HCT116 (cell line): ENCODE data around the gene RELB. TPM values are rescaled to one million over a fixed set of nuclear protein-coding genes. Genes with fewer than 3 reads are reported as not detected.
A peak's percentile ranks its signal among the peaks of the same experiment; 100 is the strongest.

Experiments used
- ATAC-seq: fragments of 200-7000 bp; cut with Tn5 transposase; 2 replicates; pipeline ENCODE4 v1.9.1; 2020; ENCODE audit warnings: mild to moderate bottlenecking, moderate library complexity
- BruUV-seq: library from RNA; stranded (reverse); fragments of 400-500 nt; replicated peaks from 2 replicates; lab custom pipeline; 2021; lab: Mats Ljungman, UMichigan
- CTCF ChIA-PET: fragments of 300-600 bp; sonication (Branson Sonifier 250); formaldehyde crosslinking; loops from one replicate; lab custom pipeline; 2021; ENCODE audit warnings: antibody characterized with exemption; lab: Charles Lee
- POLR2A ChIA-PET: fragments of 300-600, 350-600 bp; sonication (Branson Sonifier 250); formaldehyde crosslinking; loops from one replicate; lab custom pipeline; 2021; ENCODE audit warnings: antibody characterized with exemption; lab: Charles Lee
- RAD21 ChIA-PET, 2 experiments: fragments of 300-600 bp; sonication (Branson Sonifier 250); formaldehyde crosslinking; loops; one replicate each; lab custom pipeline; 2023; ENCODE audit warnings: low total read pairs in 2 of 2; ENCODE audit not compliant: uncharacterized antibody in 2 of 2, unreplicated experiment in 2 of 2, low non-redundant PET in 1 of 2; lab: Charles Lee
- DNase-seq: peaks from one replicate; pipeline ENCODE4 v3.0.0-alpha.2; 2010; ENCODE audit warnings: low read depth, low spot score
- H2AFZ ChIP-seq: fragments of 200-600 bp; shearing (Covaris generic), sonication (generic); 2 replicates; pipeline ENCODE4 v1.6.1; 2017; ENCODE audit warnings: low read depth, mixed run types, mixed read lengths, antibody characterized with exemption, low read length; ENCODE audit not compliant: poor library complexity, severe bottlenecking
- H3K27ac ChIP-seq: 2 replicates; pipeline ENCODE4 v1.5.1; 2012; ENCODE audit warnings: low read depth, low read length
- H3K27me3 ChIP-seq: fragments of 200-600 bp; sonication (generic); 2 replicates; pipeline ENCODE4 v1.6.1; 2016; ENCODE audit warnings: mixed run types, low read length, mixed read lengths; ENCODE audit not compliant: insufficient read depth
- H3K36me3 ChIP-seq, 2 experiments: fragments of 200-500 bp in 1 of 2; fragments of 200-600 bp in 1 of 2; sonication (Bioruptor generic) in 1 of 2; sonication (generic) in 1 of 2; 2 replicates each; pipeline versions ENCODE4 v1.5.1 to v1.6.1; 2014 to 2016; ENCODE audit warnings: low read length in 2 of 2, inconsistent platforms in 1 of 2, mixed read lengths in 1 of 2, mixed run types in 1 of 2; ENCODE audit not compliant: insufficient read depth in 2 of 2, control insufficient read depth in 1 of 2
- H3K4me1 ChIP-seq, 2 experiments: fragments of 200-600 bp in 1 of 2; sonication (generic) in 1 of 2; 2 replicates each; pipeline versions ENCODE4 v1.5.1 to v1.6.1; 2012 to 2017; ENCODE audit warnings: low read length in 2 of 2, inconsistent platforms in 1 of 2, mild to moderate bottlenecking in 1 of 2, mixed read lengths in 1 of 2, mixed run types in 1 of 2, moderate library complexity in 1 of 2; ENCODE audit not compliant: insufficient read depth in 2 of 2, control insufficient read depth in 1 of 2
- H3K4me2 ChIP-seq: fragments of 200-600 bp; sonication (generic); 2 replicates; pipeline ENCODE4 v1.6.1; 2017; ENCODE audit warnings: mixed run types, low read length, mixed read lengths
- H3K4me3 ChIP-seq, 2 experiments: fragments of 200-600 bp in 1 of 2; sonication (generic) in 1 of 2; replicated peaks in 1 of 2; 2 replicates each; pipeline ENCODE4 v1.5.1; 2011 to 2016; ENCODE audit warnings: low read length in 2 of 2, control low read depth in 1 of 2, low read depth in 1 of 2, mild to moderate bottlenecking in 1 of 2, mixed read lengths in 1 of 2, mixed run types in 1 of 2
- H3K79me2 ChIP-seq: fragments of 200-600 bp; sonication (generic); 2 replicates; pipeline ENCODE4 v1.6.1; 2017; ENCODE audit warnings: mild to moderate bottlenecking, mixed run types, low read length, moderate library complexity, mixed read lengths; ENCODE audit not compliant: insufficient read depth
- H3K9ac ChIP-seq: fragments of 200-600 bp; sonication (generic); 2 replicates; pipeline ENCODE4 v1.6.1; 2016; ENCODE audit warnings: low read length, mixed read lengths
- H3K9me2 ChIP-seq: fragments of 200-600 bp; sonication (generic), shearing (Covaris generic); 2 replicates; pipeline ENCODE4 v1.6.1; 2017; ENCODE audit warnings: mixed run types, mild to moderate bottlenecking, moderate library complexity; ENCODE audit not compliant: insufficient read depth
- H3K9me3 ChIP-seq, 2 experiments: fragments of 200-500 bp in 1 of 2; fragments of 200-600 bp in 1 of 2; sonication (Bioruptor generic) in 1 of 2; sonication (generic) in 1 of 2; 2 replicates each; pipeline ENCODE4 v1.6.1; 2014 to 2017; ENCODE audit warnings: low read length in 2 of 2, mixed read lengths in 2 of 2, inconsistent platforms in 1 of 2, low read depth in 1 of 2, mild to moderate bottlenecking in 1 of 2, mixed run types in 1 of 2, moderate library complexity in 1 of 2; ENCODE audit not compliant: control insufficient read depth in 1 of 2, insufficient read depth in 1 of 2
- H4K20me1 ChIP-seq: fragments of 200-600 bp; sonication (generic), shearing (Covaris generic); 2 replicates; pipeline ENCODE4 v1.6.1; 2017; ENCODE audit warnings: mixed run types, mild to moderate bottlenecking, moderate library complexity; ENCODE audit not compliant: insufficient read depth
- CBX3 ChIP-seq: IDR thresholded peaks from 2 replicates; pipeline ENCODE4 v1.6.1; 2012; ENCODE audit warnings: low read depth
- EZH2 ChIP-seq: fragments of 200-600 bp; sonication (generic); IDR thresholded peaks from 2 replicates; pipeline ENCODE4 v1.6.1; 2017; ENCODE audit warnings: antibody characterized with exemption, mixed run types
- EZH2phosphoT487 ChIP-seq: fragments of 200-600 bp; IDR thresholded peaks from 2 replicates; pipeline ENCODE4 v1.6.1; 2018; ENCODE audit warnings: antibody characterized with exemption, borderline replicate concordance
- FOSL1 ChIP-seq: IDR thresholded peaks from 2 replicates; pipeline ENCODE4 v1.6.1; 2012; ENCODE audit warnings: low read depth
- POLR2A ChIP-seq: IDR thresholded peaks from 2 replicates; pipeline ENCODE4 v1.7.0; 2011; ENCODE audit warnings: borderline replicate concordance; ENCODE audit not compliant: insufficient read depth, insufficient read length; ENCODE audit errors: extremely low read depth
- RAD21 ChIP-seq: IDR thresholded peaks from 2 replicates; pipeline ENCODE4 v1.6.1; 2012; ENCODE audit warnings: low read depth, mild to moderate bottlenecking
- SP1 ChIP-seq: IDR thresholded peaks from 2 replicates; pipeline ENCODE4 v1.6.1; 2012; ENCODE audit warnings: low read depth
- ZNF274 ChIP-seq: fragments of 200-500 bp; sonication (Bioruptor generic); IDR thresholded peaks from 2 replicates; pipeline ENCODE4 v1.6.1; 2014; ENCODE audit warnings: mild to moderate bottlenecking, low read depth, low read length, inconsistent platforms
- intact Hi-C: fragments of 100-400 bp; cut with micrococcal nuclease; formaldehyde crosslinking; loops from 2 replicates; pipeline ENCODE4 v1.10.0; 2022
- total RNA-seq: library from RNA; stranded (reverse); gene quantifications from one replicate; pipeline ENCODE4 v1.2.1, GENCODE V29; 2021; ENCODE audit not compliant: unreplicated experiment
- TF ChIP-seq, protein P1 (sequence below): IDR thresholded peaks from 2 replicates; pipeline ENCODE4 v1.6.1; 2012
- TF ChIP-seq, protein P2 (sequence below): IDR thresholded peaks from 2 replicates; pipeline ENCODE4 v1.6.1; 2011; ENCODE audit warnings: mild to moderate bottlenecking, low read length, moderate library complexity; ENCODE audit not compliant: insufficient replicate concordance; ENCODE audit errors: extremely low read depth

The RELB gene
- total RNA-seq, 1 experiment from 2014 or later = 12.9 TPM

- Histone ChIP-seq H4K20me1 (peaks cover 13% of the 10 kb centered on the region; the same call in 1 of the 2 replicates), H3K9me2 (no peaks in the 10 kb centered on the region), H3K79me2 (peaks cover 36% of the 10 kb centered on the region), H3K36me3 (peaks cover 13 to 20% of the 10 kb centered on the region in 2 experiments), H3K4me1 (peaks cover 7 to 9% of the 10 kb centered on the region in 2 experiments), H3K4me2 (peak overlapping the region; percentile 94; the same call in 1 of the 2 replicates), H3K27ac (no peak overlapping the region), H2AFZ (no peak overlapping the region), H3K9ac (no peak overlapping the region), H3K27me3 (no peaks in the 10 kb centered on the region), H3K4me3 (no peak overlapping the region), H3K9me3 (no peaks in the 10 kb centered on the region)
- ChIA-PET CTCF (no interaction called here), POLR2A (no interaction called here), RAD21 (no interaction called here)
- DNase-seq (no peak), ATAC-seq (no peak)
- intact Hi-C loops = no loop called here
- TF ChIP-seq EZH2phosphoT487 = no peak
- TF ChIP-seq ZNF274 = no peak
- TF ChIP-seq SP1 = no peak
- TF ChIP-seq, protein P1, sequence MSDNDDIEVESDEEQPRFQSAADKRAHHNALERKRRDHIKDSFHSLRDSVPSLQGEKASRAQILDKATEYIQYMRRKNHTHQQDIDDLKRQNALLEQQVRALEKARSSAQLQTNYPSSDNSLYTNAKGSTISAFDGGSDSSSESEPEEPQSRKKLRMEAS = no peak
- BruUV-seq = no TSS peak
Observed at GRCh38 chr19:45037393-45038169, 36.3 kb downstream of the RELB start.

- H3K27ac ChIP-seq = peak within 1 kb of the TSS; percentile 89
- H3K27me3 ChIP-seq = no peaks in the 10 kb centered on the region
- no peak within 1 kb of the TSS for H2AFZ ChIP-seq
- POLR2A ChIA-PET = interaction anchor here (0.8 to 1.6 kb wide), 7 partner anchors 10 to 149 kb away, joined by 3 to 6 read pairs (median 3); no protein-coding TSS in a partner anchor
- BruUV-seq = no TSS peak
- RAD21 ChIA-PET = interaction anchor here (0.6 to 0.7 kb wide), 3 partner anchors 10 to 53 kb away, joined by 3 read pairs; no protein-coding TSS in a partner anchor
- H3K79me2 ChIP-seq = peaks cover 51% of the 10 kb centered on the region
- H3K4me1 ChIP-seq = peaks cover 7 to 9% of the 10 kb centered on the region in 2 experiments
- H3K9ac ChIP-seq = peak within 1 kb of the TSS; percentile 90
- ATAC-seq (peak; percentile 96), DNase-seq (peak; percentile 71)
- CTCF ChIA-PET = interaction anchor here (1.9 kb wide), 1 partner anchor 20 kb away, joined by 18 read pairs; no protein-coding TSS in a partner anchor
- H4K20me1 ChIP-seq = peaks cover 15% of the 10 kb centered on the region; the same call in 1 of the 2 replicates
- H3K9me2 ChIP-seq = no peaks in the 10 kb centered on the region
- intact Hi-C loops = no loop called here
- peak within 1 kb of the TSS; percentile 94 to 95 for H3K4me3 ChIP-seq
- H3K36me3 ChIP-seq = peaks cover 21 to 23% of the 10 kb centered on the region in 2 experiments
- peak within 1 kb of the TSS; percentile 94 for H3K4me2 ChIP-seq
- no peaks in the 10 kb centered on the region for H3K9me3 ChIP-seq
- TF ChIP-seq, protein P2, sequence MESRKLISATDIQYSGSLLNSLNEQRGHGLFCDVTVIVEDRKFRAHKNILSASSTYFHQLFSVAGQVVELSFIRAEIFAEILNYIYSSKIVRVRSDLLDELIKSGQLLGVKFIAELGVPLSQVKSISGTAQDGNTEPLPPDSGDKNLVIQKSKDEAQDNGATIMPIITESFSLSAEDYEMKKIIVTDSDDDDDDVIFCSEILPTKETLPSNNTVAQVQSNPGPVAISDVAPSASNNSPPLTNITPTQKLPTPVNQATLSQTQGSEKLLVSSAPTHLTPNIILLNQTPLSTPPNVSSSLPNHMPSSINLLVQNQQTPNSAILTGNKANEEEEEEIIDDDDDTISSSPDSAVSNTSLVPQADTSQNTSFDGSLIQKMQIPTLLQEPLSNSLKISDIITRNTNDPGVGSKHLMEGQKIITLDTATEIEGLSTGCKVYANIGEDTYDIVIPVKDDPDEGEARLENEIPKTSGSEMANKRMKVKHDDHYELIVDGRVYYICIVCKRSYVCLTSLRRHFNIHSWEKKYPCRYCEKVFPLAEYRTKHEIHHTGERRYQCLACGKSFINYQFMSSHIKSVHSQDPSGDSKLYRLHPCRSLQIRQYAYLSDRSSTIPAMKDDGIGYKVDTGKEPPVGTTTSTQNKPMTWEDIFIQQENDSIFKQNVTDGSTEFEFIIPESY = no peak
- TF ChIP-seq EZH2 (no peak), SP1 (peak; percentile 53), CBX3 (no peak), RAD21 (no peak), POLR2A (peak; percentile 77), FOSL1 (no peak)
- TF ChIP-seq, protein P1 = peak; percentile 68
Observed at GRCh38 chr19:45038931-45039893, 37.9 kb downstream of the RELB start, which contains the start of gene CLASRP. Gene CLASRP (plus strand): TSS chr19:45039045. CDS start chr19:45040213, 1,168 bp downstream.
